ENCODE data around the gene IDH1. TPM values are rescaled to one million over a fixed set of nuclear protein-coding genes. Genes with fewer than 3 reads are reported as not detected.

IDH1 gene
- total and polyA plus RNA-seq, 2 of the 4 experiments (the other 2 are of a cell fraction): 53.5 to 77.1 TPM

- H2AFZ ChIP-seq (replicated peaks; ENCODE audit: low read length, poor library complexity): no peak overlapping the region
- peaks cover 3% of the 10 kb centered on the region; the same call in 1 of the 2 replicates for H3K36me3 ChIP-seq (ENCODE audit: control insufficient read depth, insufficient read depth, low read length)
- no peak overlapping the region for H3K56ac ChIP-seq (ENCODE audit: extremely low read depth, insufficient read depth, low read length)
- H2BK120ac ChIP-seq (ENCODE audit: low read depth, low read length): no peak overlapping the region
- intact Hi-C loops (cut with micrococcal nuclease): no loop called here
- no peak overlapping the region for H4K5ac ChIP-seq (ENCODE audit: low read depth, low read length)
- no peak overlapping the region for H3K23ac ChIP-seq (ENCODE audit: low read depth, low read length)
- H2BK5ac ChIP-seq (ENCODE audit: low read depth, low read length, poor library complexity, severe bottlenecking): no peak overlapping the region
- H3K27ac ChIP-seq (ENCODE audit: insufficient read depth, low read length): no peak overlapping the region
- H3K9me3 ChIP-seq (ENCODE audit: control insufficient read depth, insufficient read depth, low read length): no peaks in the 10 kb centered on the region
- no peak overlapping the region for H4K91ac ChIP-seq (ENCODE audit: insufficient read depth, low read depth, low read length)
- no peak overlapping the region for H2AK5ac ChIP-seq (ENCODE audit: low read depth, low read length)
- dilution Hi-C loops (cut with HindIII; ENCODE audit: low sequenced_read_pairs, unreplicated experiment): no loop called here
- ChIA-PET CTCF (no interaction called here), POLR2A (ENCODE audit: unreplicated experiment) (no interaction called here)
- H3K4me1 ChIP-seq (ENCODE audit: control insufficient read depth, insufficient read depth, low read length): peaks cover 4% of the 10 kb centered on the region; the same call in 1 of the 2 replicates
- H4K8ac ChIP-seq (ENCODE audit: low read depth in 2 of 2, low read length in 2 of 2): no peak overlapping the region
- in situ Hi-C loops (cut with MboI; ENCODE audit: low sequenced_read_pairs): loop anchor here (25.0 kb wide), 1 partner anchor 519 kb away; no protein-coding TSS in a partner anchor
- no peak overlapping the region for H2AK9ac ChIP-seq (replicated peaks; ENCODE audit: low read depth, low read length, poor library complexity)
- no CpG with 5 or more reads among the region's 10 CpGs for WGBS, 2 experiments (ENCODE audit: extremely low coverage in 2 of 2, insufficient read length in 1 of 2)
- H3K27me3 ChIP-seq (ENCODE audit: control insufficient read depth, insufficient read depth, low read length): no peaks in the 10 kb centered on the region
- H3K9ac ChIP-seq (ENCODE audit: low read depth, low read length): no peak overlapping the region
- H3K4me3 ChIP-seq (ENCODE audit: insufficient read depth, low read depth, low read length): no peak overlapping the region
- H2BK15ac ChIP-seq (ENCODE audit: low read depth, low read length): no peak overlapping the region
- H4K20me1 ChIP-seq (ENCODE audit: insufficient read depth, low read length): no peaks in the 10 kb centered on the region
- peaks cover 4 to 17% of the 10 kb centered on the region in 2 experiments; a peak in 3 of 4 replicates for H3K79me1 ChIP-seq (ENCODE audit: low read depth in 1 of 2, low read length in 2 of 2)
- 0 out of 2 replicates have a peak, but pooled peaks cover 3% of the 10 kb centered on the region for H3K9me1 ChIP-seq (ENCODE audit: insufficient read depth, low read length)
- H3K18ac ChIP-seq (ENCODE audit: low read depth, low read length): no peak overlapping the region
- ATAC-seq (ENCODE audit: low read depth) (no peak), DNase-seq (no peak)
- TF ChIP-seq MAZ (IDR thresholded peaks at IDR 0.05; ENCODE audit: borderline replicate concordance, low read depth, low read length): no peak
- TF ChIP-seq CHD1 (IDR thresholded peaks at IDR 0.05; ENCODE audit: low read depth, low read length): no peak
- no peak for TF ChIP-seq MAFK (IDR thresholded peaks at IDR 0.05; ENCODE audit: low read depth, low read length)
- TF ChIP-seq ELK1 (IDR thresholded peaks at IDR 0.05; ENCODE audit: borderline replicate concordance, low read depth, low read length): no peak
- no peak for TF ChIP-seq USF2 (IDR thresholded peaks at IDR 0.05; ENCODE audit: low read depth, low read length)
- no peak for TF ChIP-seq POLR2A (IDR thresholded peaks at IDR 0.05; ENCODE audit: low read depth, low read length)
- no peak for TF ChIP-seq RAD21 (IDR thresholded peaks at IDR 0.05; ENCODE audit: low read length)
- no peak for TF ChIP-seq NFE2L2 (IDR thresholded peaks at IDR 0.05; ENCODE audit: low read depth, low read length)
- TF ChIP-seq RFX5 (IDR thresholded peaks at IDR 0.05; ENCODE audit: low read depth, low read length): no peak
- no peak for TF ChIP-seq CTCF (conservative IDR thresholded peaks at IDR 0.05; ENCODE audit: low read depth, low read length)
- no peak for TF ChIP-seq MXI1 (IDR thresholded peaks at IDR 0.05; ENCODE audit: borderline replicate concordance, low read depth, low read length)
- no peak for TF ChIP-seq SMC3 (IDR thresholded peaks at IDR 0.05; ENCODE audit: low read depth, low read length)
- TF ChIP-seq RCOR1 (IDR thresholded peaks at IDR 0.05; ENCODE audit: insufficient replicate concordance, low read length): no peak
- no peak for TF ChIP-seq CEBPB (IDR thresholded peaks at IDR 0.05; ENCODE audit: low read depth, low read length)
- BruUV-seq (replicated peaks): no TSS peak
- H3K4me2 ChIP-seq (ENCODE audit: low read depth, low read length): no peak overlapping the region
- H3K14ac ChIP-seq (replicated peaks; ENCODE audit: low read depth, low read length): no peak overlapping the region
- H3K4ac ChIP-seq (ENCODE audit: low read depth, low read length): no peak overlapping the region
- no peak overlapping the region for H2BK20ac ChIP-seq (ENCODE audit: low read depth, low read length)
Observed at GRCh38 chr2:208256192-208256782, 1.4 kb upstream of the IDH1 start.

Data from IMR-90 (cell line).